ENCODE measurements around the gene PWWP2A.
"Not testable (repeated sequence)": the region's sequence is repeated elsewhere in the genome, so short reads cannot be mapped to it uniquely, and the experiment has no call there.

The PWWP2A gene

DNA sequence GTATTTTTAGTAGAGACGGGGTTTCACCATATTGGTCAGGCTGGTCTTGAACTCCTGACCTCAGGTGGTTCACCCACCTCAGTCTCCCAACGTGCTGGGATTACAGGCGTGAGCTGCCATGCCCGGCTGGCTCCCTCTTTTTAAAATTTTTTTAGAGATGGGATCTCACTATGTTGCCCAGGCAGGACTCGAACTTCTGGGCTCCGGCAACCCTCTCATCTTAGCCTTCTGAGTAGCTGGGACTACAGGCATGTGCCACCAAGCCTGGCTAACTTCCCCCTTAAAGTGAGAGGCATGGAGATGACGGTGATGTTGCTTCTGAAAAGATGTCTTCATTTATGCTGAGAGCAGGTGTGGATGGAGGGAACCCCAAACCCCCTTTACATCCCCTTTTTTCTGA, 43.7 kb upstream of the PWWP2A start:
- CTCF ChIA-PET, result no interaction called here

DNA sequence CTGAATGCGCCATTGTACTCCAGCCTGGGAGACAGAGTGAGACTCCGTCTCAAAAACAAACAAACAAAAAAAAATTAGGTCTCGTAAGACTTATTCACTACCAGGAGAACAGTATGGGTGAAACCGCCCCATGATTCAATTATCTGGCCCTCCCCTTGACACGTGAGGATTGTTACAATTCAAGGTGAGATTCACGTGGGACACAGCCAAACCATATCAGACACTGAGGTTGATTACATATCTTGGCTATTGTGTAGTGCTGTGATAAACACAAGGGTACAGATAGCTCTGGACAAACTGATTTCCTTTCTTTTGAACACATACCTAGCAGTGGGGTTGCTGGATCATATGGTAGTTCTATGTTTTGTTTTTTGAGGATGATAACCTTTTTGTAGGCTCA, 42.4 kb upstream of the PWWP2A start:
- TF ChIP-seq, protein P1, sequence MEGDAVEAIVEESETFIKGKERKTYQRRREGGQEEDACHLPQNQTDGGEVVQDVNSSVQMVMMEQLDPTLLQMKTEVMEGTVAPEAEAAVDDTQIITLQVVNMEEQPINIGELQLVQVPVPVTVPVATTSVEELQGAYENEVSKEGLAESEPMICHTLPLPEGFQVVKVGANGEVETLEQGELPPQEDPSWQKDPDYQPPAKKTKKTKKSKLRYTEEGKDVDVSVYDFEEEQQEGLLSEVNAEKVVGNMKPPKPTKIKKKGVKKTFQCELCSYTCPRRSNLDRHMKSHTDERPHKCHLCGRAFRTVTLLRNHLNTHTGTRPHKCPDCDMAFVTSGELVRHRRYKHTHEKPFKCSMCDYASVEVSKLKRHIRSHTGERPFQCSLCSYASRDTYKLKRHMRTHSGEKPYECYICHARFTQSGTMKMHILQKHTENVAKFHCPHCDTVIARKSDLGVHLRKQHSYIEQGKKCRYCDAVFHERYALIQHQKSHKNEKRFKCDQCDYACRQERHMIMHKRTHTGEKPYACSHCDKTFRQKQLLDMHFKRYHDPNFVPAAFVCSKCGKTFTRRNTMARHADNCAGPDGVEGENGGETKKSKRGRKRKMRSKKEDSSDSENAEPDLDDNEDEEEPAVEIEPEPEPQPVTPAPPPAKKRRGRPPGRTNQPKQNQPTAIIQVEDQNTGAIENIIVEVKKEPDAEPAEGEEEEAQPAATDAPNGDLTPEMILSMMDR (conservative IDR thresholded peaks at IDR 0.05; ENCODE audit: low read depth), result no peak
- CTCF ChIA-PET, result interaction anchor here (0.6 kb wide), 1 partner anchor 199 kb away, joined by 3 read pairs; no protein-coding TSS in a partner anchor
- no peak overlapping the region for H3K27ac ChIP-seq
- DNase-seq (ENCODE audit: low spot score), result no peak
- POLR2A ChIA-PET (ENCODE audit: low non-redundant PET), result no interaction called here

More for the DNA sequence above, 43.7 kb upstream of the PWWP2A start:
- POLR2A ChIA-PET (ENCODE audit: low non-redundant PET), result interaction anchor here (0.6 kb wide), 1 partner anchor 256 kb away, joined by 3 read pairs; the partner anchor contains the start of gene SLU7
- no peak for DNase-seq (ENCODE audit: low spot score)
- no peak overlapping the region for H3K27ac ChIP-seq
- TF ChIP-seq, protein P1 (conservative IDR thresholded peaks at IDR 0.05; ENCODE audit: low read depth), result no peak

DNA sequence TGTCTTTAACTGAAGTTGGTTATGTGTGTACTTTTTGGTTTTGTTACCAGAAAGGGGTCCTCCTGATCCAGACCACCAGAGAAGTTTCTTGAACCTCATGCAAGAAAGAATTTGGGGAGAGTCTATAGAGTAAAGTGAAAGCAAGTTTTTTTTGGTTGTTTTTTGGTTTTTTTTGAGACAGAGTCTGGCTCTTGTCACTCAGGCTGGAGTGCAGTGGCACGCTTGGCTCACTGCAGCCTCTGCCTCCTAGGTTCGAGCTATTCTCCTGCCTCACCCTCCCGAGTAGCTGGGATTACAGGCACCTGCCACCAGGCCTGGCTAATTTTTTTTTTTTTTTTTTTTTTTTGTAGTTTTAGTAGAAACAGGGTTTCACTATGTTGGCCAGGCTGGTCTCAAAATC, 41.6 kb upstream of the PWWP2A start:
- CTCF ChIA-PET, result interaction anchor here (0.9 kb wide), 1 partner anchor 91 kb away, joined by 4 read pairs; no protein-coding TSS in a partner anchor
- POLR2A ChIA-PET (ENCODE audit: low non-redundant PET); H3K27ac ChIP-seq; DNase-seq (ENCODE audit: low spot score): not testable (repeated sequence)

DNA sequence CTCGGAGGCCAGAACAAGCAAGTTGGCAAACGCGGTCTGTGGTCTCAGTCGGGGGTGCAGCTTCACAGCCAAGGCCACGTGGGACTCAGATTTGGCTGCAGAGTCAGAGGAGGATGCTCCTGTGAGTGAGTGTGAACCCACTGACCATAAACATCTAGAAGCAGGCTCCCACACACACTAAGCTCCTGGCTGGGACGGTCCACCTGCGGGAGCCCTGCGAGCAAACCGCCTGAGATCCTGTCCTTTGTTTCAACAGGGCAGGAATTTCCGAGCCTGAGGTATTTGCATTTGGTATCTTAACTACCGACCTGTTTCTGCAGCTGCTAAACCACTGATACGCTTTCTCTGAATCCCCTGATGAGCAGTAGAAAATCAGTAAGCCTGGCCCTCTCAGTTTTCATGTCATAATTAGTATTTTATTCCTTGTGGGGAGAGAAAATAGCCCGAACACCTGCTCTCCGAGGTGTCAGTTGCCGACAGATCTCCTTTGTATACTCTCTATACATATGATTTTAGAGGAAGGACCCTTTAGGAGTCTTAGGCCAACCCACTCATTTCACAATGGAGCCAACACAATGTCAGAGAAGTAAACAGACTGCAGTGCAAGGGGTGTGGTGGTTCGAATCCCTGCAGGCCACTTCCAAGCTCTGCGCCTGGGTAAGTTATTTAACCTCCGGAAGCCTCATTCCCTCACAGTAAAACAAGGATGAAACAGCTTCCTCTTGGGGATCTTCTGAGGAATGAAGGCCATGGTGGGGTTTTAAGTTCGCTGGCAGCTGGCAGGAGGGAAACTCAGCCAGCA, 40.9 kb upstream of the PWWP2A start:
- TF ChIP-seq, protein P1 (conservative IDR thresholded peaks at IDR 0.05; ENCODE audit: low read depth), result no peak
- H3K27ac ChIP-seq, result no peak overlapping the region
- ChIA-PET POLR2A (ENCODE audit: low non-redundant PET) (no interaction called here), CTCF (interaction anchor here (0.7 to 0.9 kb wide), 3 partner anchors 92 to 182 kb away, joined by 3 to 10 read pairs (median 4); no protein-coding TSS in a partner anchor)
- no peak for DNase-seq (ENCODE audit: low spot score)

DNA sequence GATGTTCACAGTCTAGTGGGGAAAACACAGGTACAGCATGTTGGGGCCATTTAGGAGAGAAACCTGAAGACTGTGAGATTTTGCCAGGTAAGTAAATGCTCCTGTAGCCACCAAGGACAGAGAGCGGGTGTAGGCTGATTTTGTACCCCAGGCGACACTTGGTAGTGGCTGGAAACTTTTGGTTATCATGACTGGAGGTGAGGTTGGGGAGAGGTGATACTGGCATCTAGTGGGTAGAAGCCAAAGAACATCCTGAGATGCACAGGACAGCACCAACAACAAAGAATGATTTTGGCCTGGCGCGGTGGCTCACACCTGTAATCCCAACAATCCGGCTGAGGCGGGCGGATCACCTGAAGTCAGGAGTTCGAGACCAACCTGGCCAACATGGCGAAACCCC, 38.8 kb upstream of the PWWP2A start:
- DNase-seq (ENCODE audit: low spot score), result no peak
- TF ChIP-seq, protein P1 (conservative IDR thresholded peaks at IDR 0.05; ENCODE audit: low read depth), result no peak
- POLR2A ChIA-PET (ENCODE audit: low non-redundant PET), result no interaction called here
- CTCF ChIA-PET, result no interaction called here
- H3K27ac ChIP-seq, result no peak overlapping the region

DNA sequence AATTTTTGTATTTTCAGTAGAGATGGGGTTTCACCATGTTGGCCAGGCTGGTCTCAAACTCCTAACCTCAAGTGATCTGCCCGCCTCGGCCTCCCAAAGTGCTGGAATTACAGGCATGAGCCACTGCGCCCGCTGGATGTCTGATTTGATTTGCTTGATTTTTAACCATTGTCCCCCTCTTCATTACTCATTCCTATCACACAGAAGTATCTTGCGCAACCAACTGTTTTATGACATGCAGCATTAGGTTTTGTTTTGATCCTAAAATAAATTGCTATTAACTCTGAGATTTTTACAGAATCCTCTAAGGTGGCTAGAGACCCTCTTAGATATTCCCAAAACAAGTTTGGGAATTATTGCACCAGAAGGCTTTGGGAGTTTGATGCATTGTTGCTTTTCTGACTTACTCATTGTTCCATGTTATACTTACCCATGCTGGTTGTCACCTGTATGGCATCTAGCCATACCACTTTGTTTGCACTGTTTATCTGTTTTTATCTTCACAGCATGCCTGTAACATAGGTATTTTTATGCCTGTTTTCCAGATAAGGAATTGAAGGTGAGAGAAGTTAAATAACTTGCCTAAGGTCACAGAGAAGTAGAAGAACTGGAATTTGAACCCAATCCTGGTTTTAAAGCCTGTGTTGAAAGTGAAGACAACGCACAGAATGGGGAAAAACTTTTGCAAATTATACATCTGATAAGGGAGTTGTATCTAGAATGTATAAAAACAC, 35.9 kb upstream of the PWWP2A start:
- H3K27ac ChIP-seq, result no peak overlapping the region
- ChIA-PET CTCF (no interaction called here), POLR2A (ENCODE audit: low non-redundant PET) (no interaction called here)
- TF ChIP-seq, protein P1 (conservative IDR thresholded peaks at IDR 0.05; ENCODE audit: low read depth), result no peak
- no peak for DNase-seq (ENCODE audit: low spot score)

DNA sequence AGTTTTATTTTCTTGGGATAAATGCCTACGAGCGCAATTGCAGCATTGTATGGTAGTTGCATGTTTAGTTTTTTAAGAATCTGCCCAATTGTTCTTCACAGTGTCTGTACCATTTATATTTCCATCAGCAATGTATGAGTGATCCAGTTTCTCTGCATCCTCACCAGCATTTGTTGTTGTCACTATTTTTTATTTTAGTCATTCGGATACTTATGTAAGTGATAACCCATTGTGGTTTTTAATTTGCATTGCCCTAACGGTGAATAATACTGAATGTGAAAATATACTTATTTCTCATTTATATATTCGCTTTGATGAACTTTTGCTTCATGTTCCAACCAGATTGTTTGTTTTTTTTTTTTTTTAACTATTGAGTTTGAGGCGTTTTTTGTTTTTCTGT, 33.7 kb upstream of the PWWP2A start:
- CTCF ChIA-PET, result no interaction called here
- POLR2A ChIA-PET (ENCODE audit: low non-redundant PET), result no interaction called here
- TF ChIP-seq, protein P1 (conservative IDR thresholded peaks at IDR 0.05; ENCODE audit: low read depth), result no peak
- DNase-seq (ENCODE audit: low spot score), result no peak
- no peak overlapping the region for H3K27ac ChIP-seq
